ENCODE data around the gene HSH2D. TPM values are rescaled to one million over a fixed set of nuclear protein-coding genes. Genes with fewer than 3 reads are reported as not detected.

The HSH2D gene
- total and polyA plus RNA-seq, 9 of the 15 experiments (the other 6 are each of a cell fraction or from before 2014, with no cell fraction given) = 0.03 to 1.1 (median 0.35) TPM; not detected in 1

- in situ Hi-C loops (cut with MboI) = no loop called here
- no TSS peak for BruUV-seq (replicated peaks)
- H3K27ac ChIP-seq (ENCODE audit: extremely low read depth, low read depth, low read length) = no peak overlapping the region
- peaks cover 0 to 13% of the 10 kb centered on the region in 2 experiments; a peak in 2 of 5 replicates for H3K4me1 ChIP-seq (replicated peaks in 1 of 2; ENCODE audit: control insufficient read depth in 2 of 2, insufficient read depth in 2 of 2, low read length in 2 of 2)
- 0 out of 2 replicates have a peak, but pooled peaks cover 3% of the 10 kb centered on the region for H4K20me1 ChIP-seq (replicated peaks; ENCODE audit: control insufficient read depth, insufficient read depth, low read length)
- DNase-seq (ENCODE audit: extremely low read depth in 1 of 4, low spot score in 3 of 4) (no peak), ATAC-seq (no peak), FAIRE-seq (no peak)
- no peak overlapping the region for H3K4me3 ChIP-seq
- H3K9me1 ChIP-seq (ENCODE audit: control insufficient read depth, insufficient read depth, low read length) = no peaks in the 10 kb centered on the region
- H3K27me3 ChIP-seq (ENCODE audit: control insufficient read depth in 2 of 2, insufficient read depth in 2 of 2, low read length in 2 of 2) = no peaks in the 10 kb centered on the region
- H2AFZ ChIP-seq (ENCODE audit: low read depth, low read length) = no peak overlapping the region
- H3K79me2 ChIP-seq (ENCODE audit: control insufficient read depth, insufficient read depth, low read length) = no peaks in the 10 kb centered on the region
- intact Hi-C loops (cut with micrococcal nuclease) = no loop called here
- 94% methylated on average over 11 of the region's 14 CpGs for WGBS (ENCODE audit: insufficient coverage, low coverage, missing lambda C conversion rate)
- ChIA-PET POLR2A (interaction anchor here (0.7 to 1.1 kb wide), 2 partner anchors 19 to 21 kb away, joined by 3 to 4 read pairs; no protein-coding TSS in a partner anchor), CTCF (ENCODE audit: low intra/inter-chr PET ratio) (no interaction called here)
- H3K9me3 ChIP-seq (replicated peaks; ENCODE audit: control insufficient read depth, insufficient read depth, low read depth, low read length) = no peaks in the 10 kb centered on the region
- no peak overlapping the region; a peak in 1 of 4 replicates for H3K9ac ChIP-seq (ENCODE audit: insufficient read depth in 1 of 2, low read depth in 2 of 2, low read length in 2 of 2)
- H3K36me3 ChIP-seq (ENCODE audit: control insufficient read depth, insufficient read depth, low read length) = peaks cover 92% of the 10 kb centered on the region
- H3K4me2 ChIP-seq (ENCODE audit: insufficient read depth, low read length) = no peak overlapping the region
- TF ChIP-seq FIP1L1 (IDR thresholded peaks at IDR 0.05; ENCODE audit: low read depth, low read length, poor library complexity, severe bottlenecking) = no peak
- 0 out of 2 replicates have a peak, but pooled peaks have one; percentile 34 for TF ChIP-seq RBFOX2 (IDR thresholded peaks at IDR 0.05; ENCODE audit: low read depth, low read length)
- TF ChIP-seq C11orf30 (IDR thresholded peaks at IDR 0.05; ENCODE audit: low read depth) = no peak
- TF ChIP-seq POLR2G (IDR thresholded peaks at IDR 0.05; ENCODE audit: low read depth, low read length) = peak; percentile 53
- TF ChIP-seq HDAC1 (IDR thresholded peaks at IDR 0.05) = no peak
- TF ChIP-seq BRF2 (IDR thresholded peaks at IDR 0.05; ENCODE audit: borderline replicate concordance, insufficient read depth, insufficient read length) = no peak
- no peak for TF ChIP-seq FOSL1 (tag; conservative IDR thresholded peaks at IDR 0.05)
- TF ChIP-seq NCOA2 (IDR thresholded peaks at IDR 0.05; ENCODE audit: partially characterized antibody in 2 of 2) = no peak
- TF ChIP-seq PML (IDR thresholded peaks at IDR 0.05; ENCODE audit: low read length) = no peak
- no peak for TF ChIP-seq ZC3H8 (IDR thresholded peaks at IDR 0.05)
- TF ChIP-seq ZNF785 (CRISPR knock-in tag; IDR thresholded peaks at IDR 0.05) = no peak
Observed at GRCh38 chr19:16124953-16125352, 18.5 kb upstream of the HSH2D start.

Data from K562 (cell line).